Right lobe of liver (tissue), 6 donors: Measurements from ENCODE around the gene CMPK1. TPM values are rescaled to one million over a fixed set of nuclear protein-coding genes. Genes with fewer than 3 reads are reported as not detected.
"Not testable (repeated sequence)": the region's sequence is repeated elsewhere in the genome, so short reads cannot be mapped to it uniquely, and the experiment has no call there.

Experiments used
- ATAC-seq, 4 donors: fragments of 200-7000 bp; cut with Tn5 transposase; one replicate each; pipeline ENCODE4 v1.9.1; 2020; ENCODE audit warnings: mild to moderate bottlenecking in 4 of 4, moderate library complexity in 4 of 4
- DNase-seq, 3 donors: peaks; one replicate each; pipeline ENCODE4 v3.0.0-alpha.2; 2020
- H3K27ac ChIP-seq, 3 donors: fragments of 200-600 bp; one replicate each; pipeline ENCODE4 v1.8.0; 2022
- H3K27me3 ChIP-seq, 2 donors: fragments of 200-600 bp; one replicate each; pipeline ENCODE4 v1.8.0; 2022
- H3K36me3 ChIP-seq, 4 donors: fragments of 200-600 bp; sonication (generic) in 1 of 4; one replicate each; pipeline versions ENCODE4 v1.5.1 to v1.8.0; 2017 to 2022; ENCODE audit warnings: control low read depth in 1 of 4
- H3K4me1 ChIP-seq, 4 donors: fragments of 200-600 bp; sonication (generic) in 1 of 4; one replicate each; pipeline versions ENCODE4 v1.5.1 to v1.8.0; 2017 to 2022; ENCODE audit warnings: control low read depth in 1 of 4
- H3K4me3 ChIP-seq, 3 donors: fragments of 200-600 bp; one replicate each; pipeline ENCODE4 v1.8.0; 2022
- H3K9me3 ChIP-seq, 4 donors: fragments of 200-600 bp; sonication (generic) in 1 of 4; one replicate each; pipeline versions ENCODE4 v1.5.1 to v1.8.0; 2017 to 2022; ENCODE audit warnings: control low read depth in 1 of 4
- CTCF ChIP-seq, 4 donors: fragments of 200-600 bp in 3 of 4; fragments of 450-650 bp in 1 of 4; IDR thresholded peaks; one replicate each; pipeline versions ENCODE4 v1.5.1 to v1.8.0; 2016 to 2022; ENCODE audit warnings: antibody characterized with exemption in 4 of 4, mild to moderate bottlenecking in 2 of 4
- POLR2A ChIP-seq: fragments of 450-650 bp; IDR thresholded peaks from one replicate; pipeline ENCODE4 v1.6.1; 2017; ENCODE audit warnings: antibody characterized with exemption, mild to moderate bottlenecking
- WGBS: methylation state at CpG from one replicate; pipeline ENCODE4 v1.1.6; 2018; ENCODE audit warnings: low coverage, low lambda C conversion rate; ENCODE audit not compliant: insufficient coverage; ENCODE audit errors: missing lambda C conversion rate; 5-methylcytosine and 5-hydroxymethylcytosine counted together
- intact Hi-C, 2 donors: fragments of 100-400 bp; cut with DNase I; formaldehyde crosslinking; loops; one replicate each; pipeline versions ENCODE4 v1.11.2 to v1.14.1; 2022
- long read RNA-seq: library from polyadenylated mRNA; unstranded; transcript quantifications from one replicate; pipeline ENCODE4 v2.0.0, GENCODE V29; 2019
- total RNA-seq, 6 experiments: library from RNA; depleted of rRNA in 2 of 6; stranded (reverse); fragments of >200 nt in 2 of 6; fragmentation: NEBNext Ultra II Directional in 3 of 6; extraction: Animal tissue kit (Norgen Biotek cat#: 25700) in 3 of 6; gene quantifications; one replicate each; pipeline versions ENCODE4 v1.1.0 to v1.2.4, GENCODE V29; 2016 to 2023
- donor health status: DM: no; HTN: yes; CAD: no.
- donor health status: DM: no; HTN: no; CAD: no.
- donor health status: DM: no; HTN: no; CAD: no.
- donor health status: DM: no; HTN: yes; CAD: no.
- donor health status: DM: no; HTN: yes; CAD: no.

CMPK1 gene
- total RNA-seq = 100 to 1,000 TPM; 101 to 160 (median 133) TPM
- long read RNA-seq, transcript CMPK1-203 (6 exons, 2,930 nt) = major isoform, 21 of 23 reads
- long read RNA-seq, partial matches to known transcripts = 1 of 23 reads
- long read RNA-seq, other reads (novel, unspliced or antisense) = 1 of 23 reads

DNA sequence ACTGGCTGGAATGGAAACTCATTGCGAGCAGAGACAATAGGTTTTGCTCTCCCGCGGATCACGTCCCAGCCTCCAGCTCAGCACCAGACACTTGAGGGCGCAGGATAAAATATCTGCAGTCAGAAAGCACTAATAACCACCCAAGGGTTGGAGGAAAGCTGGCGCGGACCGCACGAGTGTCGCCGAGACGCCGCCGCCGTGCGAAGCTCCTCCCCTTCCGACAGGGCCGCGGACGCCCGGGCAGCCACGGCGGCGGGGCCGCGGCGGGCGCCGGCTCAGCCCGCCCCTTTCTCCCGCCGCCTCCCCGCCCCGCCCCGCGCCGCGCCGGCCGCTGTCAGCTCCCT is at the start of gene CMPK1:
CMPK1 (plus strand) TSS at position 213 of the 344 bp plus-strand sequence. CDS start 156 bp downstream, outside the sequence.
- Histone ChIP-seq H3K4me3 (peak within 1 kb of the TSS; percentile 81 to 90 (median 83)), H3K27me3 (no peaks in the 10 kb centered on the region), H3K36me3 (no peaks in the 10 kb centered on the region), H3K9me3 (no peaks in the 10 kb centered on the region), H3K27ac (peak within 1 kb of the TSS; percentile 94 to 98 (median 95)), H3K4me1 (peaks cover 0 to 33% (median 10%) of the 10 kb centered on the region in 4 donors)
- DNase-seq (peak; percentile 90 to 91 (median 90)), ATAC-seq (peak; percentile 77 to 84 (median 82))
- 0% methylated on average over 5 of the region's 40 CpGs for WGBS
- intact Hi-C loops = no loop called here
- TF ChIP-seq CTCF (IDR thresholded peaks at IDR 0.05) = peak in 2 of 4 donors; percentile 23 to 24
- no peak for TF ChIP-seq POLR2A

GRCh38 chr1:47288116-47288515 is 45.5 kb upstream of the CMPK1 start:
- DNase-seq, H3K27me3 ChIP-seq, H3K4me1 ChIP-seq, ATAC-seq, H3K27ac ChIP-seq, intact Hi-C loops, H3K36me3 ChIP-seq, H3K4me3 ChIP-seq, H3K9me3 ChIP-seq: not testable (repeated sequence)
- 70% methylated on average over 4 of the region's 4 CpGs for WGBS

DNA sequence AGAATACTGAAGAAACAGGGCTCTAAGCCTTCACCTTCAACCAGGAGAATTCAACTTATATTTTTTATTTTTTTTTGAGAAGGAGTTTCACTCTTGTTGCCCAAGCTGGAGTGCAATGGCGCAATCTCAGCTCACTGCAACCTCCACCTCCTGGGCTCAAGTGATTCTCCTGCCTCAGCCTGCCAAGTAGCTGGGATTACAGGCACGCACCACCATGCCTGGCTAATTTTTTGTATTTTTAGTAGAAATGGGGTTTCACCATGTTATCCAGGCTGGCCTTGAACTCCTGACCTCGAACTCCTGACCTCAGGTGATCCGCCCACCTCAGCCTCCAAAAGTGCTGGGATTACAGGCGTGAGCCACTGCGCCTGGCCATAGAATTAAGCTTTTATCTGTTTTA is 38.7 kb upstream of the CMPK1 start:
- ATAC-seq, H3K27me3 ChIP-seq, H3K36me3 ChIP-seq, H3K27ac ChIP-seq, H3K4me3 ChIP-seq, intact Hi-C loops, DNase-seq, H3K4me1 ChIP-seq, H3K9me3 ChIP-seq: not testable (repeated sequence)
- 88% methylated on average over 4 of the region's 6 CpGs for WGBS

- H3K4me3 ChIP-seq = no peak overlapping the region
- no peak overlapping the region for H3K27ac ChIP-seq
- no peaks in the 10 kb centered on the region for H3K36me3 ChIP-seq
- intact Hi-C loops = no loop called here
- ATAC-seq (no peak), DNase-seq (no peak)
- no peaks in the 10 kb centered on the region for H3K27me3 ChIP-seq
- no peak for TF ChIP-seq POLR2A
- TF ChIP-seq CTCF (IDR thresholded peaks at IDR 0.05) = no peak
- H3K4me1 ChIP-seq = no peaks in the 10 kb centered on the region
- WGBS = 89% methylated on average over 2 of the region's 2 CpGs
- H3K9me3 ChIP-seq = no peaks in the 10 kb centered on the region
Measured at GRCh38 chr1:47295579-47295978, 38.0 kb upstream of the CMPK1 start.

GRCh38 chr1:47298025-47298699 is 35.4 kb upstream of the CMPK1 start:
- Histone ChIP-seq H3K27me3 (no peaks in the 10 kb centered on the region), H3K4me3 (no peak overlapping the region), H3K27ac (no peak overlapping the region), H3K36me3 (no peaks in the 10 kb centered on the region), H3K9me3 (no peaks in the 10 kb centered on the region), H3K4me1 (no peaks in the 10 kb centered on the region)
- no peak for TF ChIP-seq CTCF (IDR thresholded peaks at IDR 0.05)
- no peak for ATAC-seq
- DNase-seq = no peak
- intact Hi-C loops = no loop called here
